Measurements from ENCODE around the gene POLR3H.

POLR3H gene

DNA sequence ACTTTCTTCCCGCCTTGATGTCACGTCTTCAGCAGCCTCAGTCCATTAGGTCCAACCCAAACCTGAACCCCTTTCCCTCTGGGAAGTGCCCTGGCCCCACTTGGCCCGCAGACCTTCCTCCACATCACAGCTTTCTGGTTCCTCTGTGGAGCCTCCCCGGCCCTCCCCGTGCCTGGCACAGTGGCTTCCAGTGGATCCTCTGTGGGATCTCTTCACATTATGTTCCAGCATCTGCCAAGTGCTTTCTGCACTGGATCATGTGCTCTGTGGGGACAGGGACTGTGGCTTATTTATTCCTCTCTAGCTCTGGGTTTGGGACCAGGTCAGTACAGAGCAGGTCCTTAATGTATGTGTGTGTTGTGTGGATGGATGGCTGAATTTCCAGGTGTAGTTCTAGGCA lies 30.9 kb downstream of the POLR3H start:
- no peak for ATAC-seq (ENCODE audit: low read depth)
- H3K36me3 ChIP-seq (ENCODE audit: low read depth): peaks cover 52% of the 10 kb centered on the region

GRCh38 chr22:41512421-41513194 lies 31.7 kb downstream of the POLR3H start:
- peaks cover 51% of the 10 kb centered on the region for H3K36me3 ChIP-seq (ENCODE audit: low read depth)
- DNase-seq (ENCODE audit: low spot score) (no peak), ATAC-seq (ENCODE audit: low read depth) (peak; percentile 97)
- H3K4me3 ChIP-seq (ENCODE audit: severe bottlenecking): no peak overlapping the region
- H3K4me1 ChIP-seq (ENCODE audit: insufficient read depth, poor library complexity, severe bottlenecking): peaks cover 9% of the 10 kb centered on the region
- no peaks in the 10 kb centered on the region for H3K27me3 ChIP-seq (ENCODE audit: insufficient read depth, poor library complexity, severe bottlenecking)
- no peaks in the 10 kb centered on the region for H3K9me3 ChIP-seq (ENCODE audit: severe bottlenecking)
- H3K27ac ChIP-seq (ENCODE audit: poor library complexity, severe bottlenecking): peak overlapping the region; percentile 21
- TF ChIP-seq CTCF (IDR thresholded peaks at IDR 0.05; ENCODE audit: poor library complexity, severe bottlenecking): no peak

More for the DNA sequence above, 30.9 kb downstream of the POLR3H start:
- H3K4me1 ChIP-seq (ENCODE audit: insufficient read depth, poor library complexity, severe bottlenecking): peaks cover 9% of the 10 kb centered on the region
- no peak for DNase-seq (ENCODE audit: low spot score)
- H3K27ac ChIP-seq (ENCODE audit: poor library complexity, severe bottlenecking): peak overlapping the region; percentile 21
- H3K4me3 ChIP-seq (ENCODE audit: severe bottlenecking): no peak overlapping the region
- no peaks in the 10 kb centered on the region for H3K9me3 ChIP-seq (ENCODE audit: severe bottlenecking)
- H3K27me3 ChIP-seq (ENCODE audit: insufficient read depth, poor library complexity, severe bottlenecking): no peaks in the 10 kb centered on the region
- TF ChIP-seq CTCF (IDR thresholded peaks at IDR 0.05; ENCODE audit: poor library complexity, severe bottlenecking): no peak

GRCh38 chr22:41511521-41511968 lies 32.7 kb downstream of the POLR3H start:
- TF ChIP-seq CTCF (IDR thresholded peaks at IDR 0.05; ENCODE audit: poor library complexity, severe bottlenecking): no peak
- H3K9me3 ChIP-seq (ENCODE audit: severe bottlenecking): no peaks in the 10 kb centered on the region
- peak overlapping the region; percentile 21 for H3K27ac ChIP-seq (ENCODE audit: poor library complexity, severe bottlenecking)
- ATAC-seq (ENCODE audit: low read depth): no peak
- no peak for DNase-seq (ENCODE audit: low spot score)
- peaks cover 9% of the 10 kb centered on the region for H3K4me1 ChIP-seq (ENCODE audit: insufficient read depth, poor library complexity, severe bottlenecking)
- peaks cover 43% of the 10 kb centered on the region for H3K36me3 ChIP-seq (ENCODE audit: low read depth)
- no peaks in the 10 kb centered on the region for H3K27me3 ChIP-seq (ENCODE audit: insufficient read depth, poor library complexity, severe bottlenecking)
- no peak overlapping the region for H3K4me3 ChIP-seq (ENCODE audit: severe bottlenecking)

GRCh38 chr22:41508770-41509170 lies 35.5 kb downstream of the POLR3H start:
- DNase-seq (ENCODE audit: low spot score) (no peak), ATAC-seq (ENCODE audit: low read depth) (no peak)

More at GRCh38 chr22:41508770-41509170, 35.5 kb downstream of the POLR3H start:
- no peaks in the 10 kb centered on the region for H3K27me3 ChIP-seq (ENCODE audit: insufficient read depth, poor library complexity, severe bottlenecking)
- H3K36me3 ChIP-seq (ENCODE audit: low read depth): peaks cover 26% of the 10 kb centered on the region
- no peak for TF ChIP-seq CTCF (IDR thresholded peaks at IDR 0.05; ENCODE audit: poor library complexity, severe bottlenecking)
- peaks cover 9% of the 10 kb centered on the region for H3K4me1 ChIP-seq (ENCODE audit: insufficient read depth, poor library complexity, severe bottlenecking)
- H3K4me3 ChIP-seq (ENCODE audit: severe bottlenecking): no peak overlapping the region
- H3K9me3 ChIP-seq (ENCODE audit: severe bottlenecking): no peaks in the 10 kb centered on the region
- no peak overlapping the region for H3K27ac ChIP-seq (ENCODE audit: poor library complexity, severe bottlenecking)

All from RWPE2 (cell line).